K562 (cell line): ENCODE data around the gene WLS. TPM values are rescaled to one million over a fixed set of nuclear protein-coding genes. Genes with fewer than 3 reads are reported as not detected.

Source experiments
- KLF16 ChIP-seq: IDR thresholded peaks from 2 replicates; pipeline ENCODE4 v1.6.1; 2016; ENCODE audit warnings: antibody characterized with exemption
- LCOR ChIP-seq: sonication (generic); formaldehyde crosslinking; IDR thresholded peaks from 2 replicates; pipeline ENCODE4 v1.8.0; 2022; ENCODE audit warnings: mild to moderate bottlenecking, missing genetic modification reagents
- MYC ChIP-seq, 2 experiments: fragments of 250-450 bp in 1 of 2; sonication (Bioruptor Pico) in 1 of 2; IDR thresholded peaks; 2 replicates each; pipeline versions ENCODE4 v1.5.1 to v1.6.1; 2012 to 2021; ENCODE audit warnings: low read depth in 2 of 2, borderline replicate concordance in 1 of 2, improper control_type of control experiment in 1 of 2, low read length in 1 of 2, mild to moderate bottlenecking in 1 of 2, moderate library complexity in 1 of 2
- NONO ChIP-seq, 2 experiments: fragments of 200-400 bp in 1 of 2; fragments of 450-650 bp in 1 of 2; formaldehyde crosslinking in 1 of 2; IDR thresholded peaks; 2 replicates each; pipeline ENCODE4 v1.6.1; 2017; ENCODE audit warnings: low read depth in 2 of 2, mild to moderate bottlenecking in 2 of 2, moderate library complexity in 2 of 2, low read length in 1 of 2
- STAG1 ChIP-seq: sonication (generic); formaldehyde crosslinking; IDR thresholded peaks from 2 replicates; pipeline ENCODE4 v1.5.0; 2020; ENCODE audit warnings: missing genetic modification reagents, borderline replicate concordance
- STAT5A ChIP-seq: IDR thresholded peaks from 2 replicates; pipeline ENCODE4 v1.6.1; 2012; ENCODE audit warnings: low read length, inconsistent platforms, borderline replicate concordance
- polyA plus RNA-seq, 8 experiments: library from polyadenylated mRNA; depleted of rRNA in 4 of 8; stranded (reverse) in 5 of 8; unstranded in 3 of 8; fragments of >200 nt; fragmentation: Nextera tagmentation in 2 of 8; fragmentation: Illumina TruSeq in 1 of 8; extraction: Ambion mirVana in 2 of 8; extraction: Trizol in 1 of 8; gene quantifications; 2 replicates each; pipeline versions ENCODE4 v1.2.1 to v1.2.3, GENCODE V29; 2011 to 2014; ENCODE audit warnings: inconsistent platforms in 1 of 8, missing spikeins in 1 of 8
- total RNA-seq, 7 experiments: library from RNA; depleted of rRNA in 6 of 7; stranded (reverse); fragments of >200 nt in 6 of 7; fragmentation: Illumina TruSeq in 2 of 7; extraction: Trizol in 2 of 7; gene quantifications; 2 replicates each; pipeline versions ENCODE4 v1.2.1 to v1.2.3, GENCODE V29; 2011 to 2021; ENCODE audit warnings: low replicate concordance in 1 of 7
- TF ChIP-seq, protein P1 (sequence below), 2 experiments: fragments of 450-650 bp; formaldehyde crosslinking in 1 of 2; IDR thresholded peaks; 2 replicates each; pipeline versions ENCODE4 v1.4.0 to v1.6.1; 2014 to 2020; ENCODE audit warnings: mild to moderate bottlenecking in 2 of 2, borderline replicate concordance in 1 of 2, low read depth in 1 of 2

The WLS gene
- total and polyA plus RNA-seq, 9 of the 15 experiments (the other 6 are each of a cell fraction or from before 2014, with no cell fraction given): 0.47 TPM; not detected in 8

DNA sequence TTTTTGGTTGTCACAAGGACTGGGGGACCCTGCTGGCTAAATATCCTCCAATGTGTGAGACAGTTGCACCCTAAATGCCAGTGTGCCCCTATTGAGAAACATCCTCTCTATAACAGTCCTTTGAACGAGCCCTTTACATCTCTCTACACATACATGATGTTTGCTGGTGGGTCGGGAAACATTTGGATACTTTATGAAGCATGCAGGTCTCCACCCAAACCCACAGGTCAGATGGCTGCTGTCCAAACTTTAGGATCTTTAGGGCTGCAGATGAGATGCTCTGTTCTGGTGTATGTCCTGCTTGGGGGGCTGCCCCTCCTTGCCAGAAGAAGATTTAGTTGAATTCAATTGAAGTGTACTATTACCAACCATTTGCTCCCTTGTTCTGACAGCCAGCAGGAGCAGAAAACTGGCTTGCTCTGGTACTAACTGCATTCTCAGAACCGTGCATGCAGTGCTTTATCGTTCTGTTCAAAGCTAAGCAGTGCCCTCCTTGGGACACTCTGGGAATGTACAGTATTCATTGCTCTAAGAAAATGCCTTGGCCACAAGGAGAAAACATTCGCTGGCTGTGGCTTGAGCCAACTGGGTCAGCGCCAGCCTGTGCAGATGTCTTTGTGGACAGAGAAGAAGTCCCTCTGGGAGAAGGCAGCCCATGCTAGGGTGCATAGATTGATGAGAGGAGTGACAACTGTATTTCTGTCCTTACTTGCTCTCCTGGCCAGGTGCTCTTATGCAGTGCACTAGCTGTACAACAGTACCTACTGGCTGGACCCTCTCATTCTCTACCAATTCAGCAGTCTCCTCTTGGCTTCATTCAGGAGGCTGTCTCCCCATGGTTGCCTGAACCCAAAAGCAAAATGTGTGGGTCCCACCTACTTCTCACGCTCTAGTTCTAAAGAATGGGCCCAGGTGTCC, 120.5 kb downstream of the WLS start (continued):
- TF ChIP-seq, protein P1, sequence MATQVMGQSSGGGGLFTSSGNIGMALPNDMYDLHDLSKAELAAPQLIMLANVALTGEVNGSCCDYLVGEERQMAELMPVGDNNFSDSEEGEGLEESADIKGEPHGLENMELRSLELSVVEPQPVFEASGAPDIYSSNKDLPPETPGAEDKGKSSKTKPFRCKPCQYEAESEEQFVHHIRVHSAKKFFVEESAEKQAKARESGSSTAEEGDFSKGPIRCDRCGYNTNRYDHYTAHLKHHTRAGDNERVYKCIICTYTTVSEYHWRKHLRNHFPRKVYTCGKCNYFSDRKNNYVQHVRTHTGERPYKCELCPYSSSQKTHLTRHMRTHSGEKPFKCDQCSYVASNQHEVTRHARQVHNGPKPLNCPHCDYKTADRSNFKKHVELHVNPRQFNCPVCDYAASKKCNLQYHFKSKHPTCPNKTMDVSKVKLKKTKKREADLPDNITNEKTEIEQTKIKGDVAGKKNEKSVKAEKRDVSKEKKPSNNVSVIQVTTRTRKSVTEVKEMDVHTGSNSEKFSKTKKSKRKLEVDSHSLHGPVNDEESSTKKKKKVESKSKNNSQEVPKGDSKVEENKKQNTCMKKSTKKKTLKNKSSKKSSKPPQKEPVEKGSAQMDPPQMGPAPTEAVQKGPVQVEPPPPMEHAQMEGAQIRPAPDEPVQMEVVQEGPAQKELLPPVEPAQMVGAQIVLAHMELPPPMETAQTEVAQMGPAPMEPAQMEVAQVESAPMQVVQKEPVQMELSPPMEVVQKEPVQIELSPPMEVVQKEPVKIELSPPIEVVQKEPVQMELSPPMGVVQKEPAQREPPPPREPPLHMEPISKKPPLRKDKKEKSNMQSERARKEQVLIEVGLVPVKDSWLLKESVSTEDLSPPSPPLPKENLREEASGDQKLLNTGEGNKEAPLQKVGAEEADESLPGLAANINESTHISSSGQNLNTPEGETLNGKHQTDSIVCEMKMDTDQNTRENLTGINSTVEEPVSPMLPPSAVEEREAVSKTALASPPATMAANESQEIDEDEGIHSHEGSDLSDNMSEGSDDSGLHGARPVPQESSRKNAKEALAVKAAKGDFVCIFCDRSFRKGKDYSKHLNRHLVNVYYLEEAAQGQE (IDR thresholded peaks at IDR 0.05; ENCODE audit: borderline replicate concordance): peak; percentile 97
- TF ChIP-seq, protein P1 (CRISPR knock-in tag; IDR thresholded peaks at IDR 0.05; ENCODE audit: low read depth): no peak
- TF ChIP-seq NONO (IDR thresholded peaks at IDR 0.05; ENCODE audit: low read depth in 2 of 2, low read length in 1 of 2): no peak
- 0 out of 2 replicates have a peak, but pooled peaks have one; percentile 26 for TF ChIP-seq MYC (IDR thresholded peaks at IDR 0.05; ENCODE audit: low read depth, low read length)
- no peak for TF ChIP-seq MYC (CRISPR knock-in tag; IDR thresholded peaks at IDR 0.05; ENCODE audit: borderline replicate concordance, low read depth)
- no peak for TF ChIP-seq LCOR
- TF ChIP-seq KLF16: peak; percentile 93
- TF ChIP-seq STAG1 (CRISPR knock-in tag): peak; percentile 84
- no peak for TF ChIP-seq STAT5A
